ENCODE results near the gene TOX2.
"Not testable (repeated sequence)": the region's sequence is repeated elsewhere in the genome, so short reads cannot be mapped to it uniquely, and the experiment has no call there.

TOX2 gene

DNA sequence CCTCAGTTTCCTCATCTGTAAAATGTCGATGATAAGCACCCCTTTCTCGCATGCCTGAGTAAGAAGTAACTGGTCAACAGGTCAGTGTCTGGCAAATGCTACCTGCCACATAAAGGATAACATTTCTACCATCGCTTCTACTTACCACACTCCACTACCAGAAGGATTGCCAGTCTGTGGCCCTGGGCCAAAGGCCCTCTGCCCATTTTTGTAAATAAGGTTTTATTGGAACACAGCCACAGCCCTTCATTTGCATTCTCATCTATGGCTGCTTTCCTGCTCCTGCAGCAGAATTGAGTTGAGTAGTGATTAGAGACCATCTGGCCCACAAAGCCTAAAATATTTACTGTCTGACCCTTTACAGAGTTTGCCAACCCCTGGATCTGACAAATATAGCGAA, 121.8 kb downstream of the TOX2 start:
- Mint-ChIP-seq H3K9me3 (peaks cover 3% of the 10 kb centered on the region), H3K36me3 (ENCODE audit: low read depth) (peaks cover 18% of the 10 kb centered on the region)

GRCh38 chr20:44038681-44039123, 124.0 kb downstream of the TOX2 start:
- Mint-ChIP-seq H3K27ac (no peak overlapping the region), H3K36me3 (ENCODE audit: low read depth) (peaks cover 10% of the 10 kb centered on the region), H3K4me1 (ENCODE audit: low read depth) (peaks cover 16% of the 10 kb centered on the region), H3K27me3 (ENCODE audit: low read depth) (peaks cover 75% of the 10 kb centered on the region), H3K9me3 (peaks cover 3% of the 10 kb centered on the region), H3K4me3 (no peak overlapping the region)
- no peak for DNase-seq (ENCODE audit: low spot score)

More for the DNA sequence above, 121.8 kb downstream of the TOX2 start:
- H3K4me1 Mint-ChIP-seq (ENCODE audit: low read depth), result peaks cover 36% of the 10 kb centered on the region
- DNase-seq (ENCODE audit: low spot score), result no peak
- H3K27me3 Mint-ChIP-seq (ENCODE audit: low read depth), result peaks cover 66% of the 10 kb centered on the region
- H3K4me3 Mint-ChIP-seq, result no peak overlapping the region
- no peak overlapping the region for H3K27ac Mint-ChIP-seq

GRCh38 chr20:44039147-44039546, 124.5 kb downstream of the TOX2 start:
- DNase-seq (ENCODE audit: low spot score), result no peak
- H3K27ac Mint-ChIP-seq, result no peak overlapping the region
- H3K36me3 Mint-ChIP-seq (ENCODE audit: low read depth), result peaks cover 7% of the 10 kb centered on the region
- peaks cover 3% of the 10 kb centered on the region for H3K9me3 Mint-ChIP-seq
- H3K4me1 Mint-ChIP-seq (ENCODE audit: low read depth), result peaks cover 12% of the 10 kb centered on the region
- peaks cover 75% of the 10 kb centered on the region for H3K27me3 Mint-ChIP-seq (ENCODE audit: low read depth)
- no peak overlapping the region for H3K4me3 Mint-ChIP-seq

DNA sequence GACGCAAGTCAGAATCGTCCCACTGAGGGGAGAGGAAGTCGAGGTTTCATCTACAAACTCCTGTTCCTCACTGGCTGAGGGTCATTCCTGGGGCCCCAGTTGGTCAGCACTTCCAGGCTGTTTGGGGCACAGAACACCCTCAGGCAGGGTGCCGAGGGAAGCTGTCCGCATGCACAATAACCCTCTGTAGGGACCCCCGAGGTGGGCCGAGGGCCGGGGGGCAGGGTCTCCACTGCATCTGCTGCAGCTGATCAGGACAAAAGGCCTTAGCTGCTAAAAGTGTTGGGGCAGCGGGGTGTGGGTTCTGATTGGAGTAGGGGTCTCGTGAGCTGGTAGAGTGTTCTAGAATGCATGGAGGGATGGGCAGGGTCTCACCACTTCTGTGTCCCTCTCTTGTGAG, 125.1 kb downstream of the TOX2 start:
- Mint-ChIP-seq H3K4me1 (ENCODE audit: low read depth) (peaks cover 11% of the 10 kb centered on the region), H3K9me3 (peaks cover 1% of the 10 kb centered on the region), H3K36me3 (ENCODE audit: low read depth) (peaks cover 5% of the 10 kb centered on the region), H3K4me3 (no peak overlapping the region), H3K27me3 (ENCODE audit: low read depth) (peaks cover 75% of the 10 kb centered on the region), H3K27ac (no peak overlapping the region)
- DNase-seq (ENCODE audit: low spot score), result no peak

- Mint-ChIP-seq H3K9me3 (no peaks in the 10 kb centered on the region), H3K27ac (no peak overlapping the region), H3K4me3 (no peak overlapping the region), H3K4me1 (ENCODE audit: low read depth) (peaks cover 5% of the 10 kb centered on the region), H3K27me3 (ENCODE audit: low read depth) (peaks cover 72% of the 10 kb centered on the region), H3K36me3 (ENCODE audit: low read depth) (no peaks in the 10 kb centered on the region)
- DNase-seq (ENCODE audit: low spot score), result no peak
Measured at GRCh38 chr20:44040202-44040915, 125.7 kb downstream of the TOX2 start.

DNA sequence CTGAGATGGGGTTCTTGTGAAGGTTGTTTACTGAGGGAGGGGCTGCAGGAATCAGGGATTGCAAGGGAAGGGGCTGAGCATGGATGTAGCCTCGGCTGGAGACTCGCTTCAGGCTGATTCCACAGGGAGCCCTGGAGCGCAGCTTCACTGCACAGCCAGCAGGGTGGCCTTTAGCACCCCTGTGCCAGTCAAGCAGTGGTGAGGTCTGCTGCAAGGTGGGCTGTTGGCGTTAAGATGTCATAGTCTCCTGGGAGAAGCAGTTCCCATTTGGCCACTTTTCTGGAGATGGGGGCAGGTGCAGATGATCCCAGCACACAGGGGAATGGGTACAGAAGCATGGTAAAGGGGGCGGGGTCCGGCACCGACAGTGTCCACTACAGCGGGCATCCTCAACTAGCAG, 126.3 kb downstream of the TOX2 start:
- Mint-ChIP-seq H3K4me3 (no peak overlapping the region), H3K27ac (no peak overlapping the region), H3K36me3 (ENCODE audit: low read depth) (no peaks in the 10 kb centered on the region), H3K9me3 (no peaks in the 10 kb centered on the region), H3K27me3 (ENCODE audit: low read depth) (peaks cover 74% of the 10 kb centered on the region), H3K4me1 (ENCODE audit: low read depth) (peaks cover 1% of the 10 kb centered on the region)
- DNase-seq (ENCODE audit: low spot score), result no peak

- H3K4me1 Mint-ChIP-seq (ENCODE audit: low read depth); DNase-seq (ENCODE audit: low spot score): not testable (repeated sequence)
- H3K27me3 Mint-ChIP-seq (ENCODE audit: low read depth), result peaks cover 59% of the 10 kb centered on the region
Measured at GRCh38 chr20:44044712-44045111, 130.1 kb downstream of the TOX2 start.

DNA sequence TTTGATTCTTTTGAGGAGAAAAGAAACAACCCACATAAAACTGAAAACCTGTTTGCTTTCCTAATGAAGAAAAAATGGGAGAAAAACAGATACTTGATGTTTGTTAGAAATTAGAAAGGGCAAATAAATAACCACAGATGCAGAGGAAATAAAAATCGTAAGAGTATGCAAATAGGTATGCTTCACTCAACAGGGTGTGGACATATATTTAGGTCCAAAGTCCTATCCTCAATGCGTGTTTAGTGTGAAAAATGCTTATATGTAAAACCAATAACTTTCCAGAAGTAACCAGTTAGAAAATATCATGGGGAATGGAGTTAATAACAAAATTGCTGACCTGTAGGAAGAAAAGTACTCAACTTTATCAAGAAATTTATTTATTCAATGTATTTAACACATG, 135.7 kb downstream of the TOX2 start:
- H3K27me3 Mint-ChIP-seq (ENCODE audit: low read depth), result peaks cover 32% of the 10 kb centered on the region
- no peak overlapping the region for H3K4me3 Mint-ChIP-seq
- no peaks in the 10 kb centered on the region for H3K9me3 Mint-ChIP-seq
- H3K4me1 Mint-ChIP-seq (ENCODE audit: low read depth), result no peaks in the 10 kb centered on the region
- no peak overlapping the region for H3K27ac Mint-ChIP-seq
- DNase-seq (ENCODE audit: low spot score), result no peak
- peaks cover 2% of the 10 kb centered on the region for H3K36me3 Mint-ChIP-seq (ENCODE audit: low read depth)

More at GRCh38 chr20:44044712-44045111, 130.1 kb downstream of the TOX2 start:
- H3K4me3 Mint-ChIP-seq; H3K27ac Mint-ChIP-seq; H3K9me3 Mint-ChIP-seq; H3K36me3 Mint-ChIP-seq (ENCODE audit: low read depth): not testable (repeated sequence)

DNA sequence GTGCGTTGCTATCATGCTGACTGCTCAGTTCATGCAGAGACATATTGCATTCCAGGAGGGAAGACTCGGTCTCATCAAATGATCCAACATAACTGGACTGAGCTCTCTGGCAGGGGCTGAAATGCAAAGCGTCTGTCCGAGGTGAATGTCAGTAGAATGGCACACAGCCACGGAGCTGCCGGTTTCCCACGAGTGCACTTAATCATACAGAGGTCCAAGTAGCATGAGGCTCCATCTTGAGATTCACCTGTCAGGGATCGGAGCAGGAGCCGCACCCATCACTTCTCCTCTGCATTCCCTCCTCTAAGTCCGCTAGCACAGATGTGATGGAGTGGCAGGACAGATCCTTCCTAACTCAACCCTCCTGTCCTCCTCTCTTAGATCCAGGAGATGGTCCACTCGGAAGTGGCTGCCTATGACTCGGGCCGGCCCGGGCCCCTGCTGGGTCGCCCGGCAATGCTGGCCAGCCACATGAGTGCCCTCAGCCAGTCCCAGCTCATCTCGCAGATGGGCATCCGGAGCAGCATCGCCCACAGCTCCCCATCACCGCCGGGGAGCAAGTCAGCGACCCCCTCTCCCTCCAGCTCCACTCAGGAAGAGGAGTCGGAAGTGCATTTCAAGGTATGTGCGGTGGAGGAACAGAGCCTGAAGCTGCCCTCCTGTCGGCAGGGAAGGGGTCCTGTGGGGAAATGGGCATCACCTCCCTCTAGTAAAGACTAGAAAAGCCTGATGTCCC, 136.4 kb downstream of the TOX2 start:
- Mint-ChIP-seq H3K36me3 (ENCODE audit: low read depth) (peaks cover 2% of the 10 kb centered on the region), H3K9me3 (no peaks in the 10 kb centered on the region), H3K27ac (no peak overlapping the region), H3K27me3 (ENCODE audit: low read depth) (peaks cover 26% of the 10 kb centered on the region), H3K4me3 (no peak overlapping the region), H3K4me1 (ENCODE audit: low read depth) (no peaks in the 10 kb centered on the region)
- no peak for DNase-seq (ENCODE audit: low spot score)

GRCh38 chr20:44051661-44052000, 137.0 kb downstream of the TOX2 start:
- Mint-ChIP-seq H3K9me3 (no peaks in the 10 kb centered on the region), H3K27ac (no peak overlapping the region), H3K4me3 (no peak overlapping the region), H3K36me3 (ENCODE audit: low read depth) (peaks cover 2% of the 10 kb centered on the region), H3K27me3 (ENCODE audit: low read depth) (peaks cover 25% of the 10 kb centered on the region), H3K4me1 (ENCODE audit: low read depth) (no peaks in the 10 kb centered on the region)
- DNase-seq (ENCODE audit: low spot score), result no peak

DNA sequence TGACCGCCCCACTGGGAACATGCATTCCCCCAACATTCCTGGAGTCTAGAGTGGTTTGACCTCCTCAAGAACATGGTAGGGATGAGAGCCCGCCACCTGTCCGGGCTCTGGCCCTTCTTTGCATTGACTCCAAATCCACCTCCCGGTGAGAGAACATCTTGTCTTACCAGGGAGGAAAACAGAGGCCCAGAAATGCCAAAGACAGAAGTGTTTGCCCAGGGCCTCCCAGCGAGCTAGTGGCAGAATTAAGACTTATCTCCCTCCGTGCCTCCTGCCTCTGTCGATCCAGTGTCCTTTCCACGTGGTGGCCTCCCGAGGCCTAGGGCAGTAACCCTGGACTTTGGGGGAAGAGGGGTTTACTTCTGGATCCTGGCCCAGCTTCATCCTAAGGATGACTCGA, 137.5 kb downstream of the TOX2 start:
- Mint-ChIP-seq H3K4me3 (no peak overlapping the region), H3K9me3 (no peaks in the 10 kb centered on the region), H3K27ac (no peak overlapping the region), H3K27me3 (ENCODE audit: low read depth) (peaks cover 23% of the 10 kb centered on the region), H3K4me1 (ENCODE audit: low read depth) (no peaks in the 10 kb centered on the region), H3K36me3 (ENCODE audit: low read depth) (peaks cover 3% of the 10 kb centered on the region)
- DNase-seq (ENCODE audit: low spot score), result no peak

DNA sequence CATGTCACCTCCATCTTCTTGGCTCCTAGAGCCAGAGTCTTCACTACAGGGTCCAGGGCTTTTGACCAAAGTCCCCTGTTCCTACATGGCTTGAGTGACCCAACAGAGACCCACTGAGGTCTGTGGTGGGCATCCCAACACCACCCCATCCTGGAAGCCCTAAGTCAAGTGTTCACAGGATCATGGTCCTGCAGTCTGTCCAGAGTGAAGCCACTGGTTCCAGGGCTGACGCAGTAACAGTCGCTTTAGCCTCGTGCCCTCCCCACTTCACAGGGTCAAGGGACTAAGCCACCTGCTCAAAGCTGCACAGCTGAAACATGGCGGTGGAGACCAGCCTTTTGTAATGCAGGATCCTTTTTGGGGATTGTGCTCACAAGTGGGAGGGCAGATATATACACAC, 138.4 kb downstream of the TOX2 start:
- DNase-seq (ENCODE audit: low spot score), result no peak
- no peaks in the 10 kb centered on the region for H3K9me3 Mint-ChIP-seq

GRCh38 chr20:44054118-44054517, 139.5 kb downstream of the TOX2 start:
- peaks cover 30% of the 10 kb centered on the region for H3K27me3 Mint-ChIP-seq (ENCODE audit: low read depth)
- H3K4me1 Mint-ChIP-seq (ENCODE audit: low read depth), result no peaks in the 10 kb centered on the region
- no peak for DNase-seq (ENCODE audit: low spot score)
- H3K4me3 Mint-ChIP-seq, result no peak overlapping the region
- no peaks in the 10 kb centered on the region for H3K9me3 Mint-ChIP-seq
- peaks cover 10% of the 10 kb centered on the region for H3K36me3 Mint-ChIP-seq (ENCODE audit: low read depth)
- H3K27ac Mint-ChIP-seq, result no peak overlapping the region

More for the DNA sequence above, 138.4 kb downstream of the TOX2 start:
- H3K36me3 Mint-ChIP-seq (ENCODE audit: low read depth), result peaks cover 6% of the 10 kb centered on the region
- no peaks in the 10 kb centered on the region for H3K4me1 Mint-ChIP-seq (ENCODE audit: low read depth)
- peaks cover 24% of the 10 kb centered on the region for H3K27me3 Mint-ChIP-seq (ENCODE audit: low read depth)
- H3K27ac Mint-ChIP-seq, result no peak overlapping the region
- H3K4me3 Mint-ChIP-seq, result no peak overlapping the region

DNA sequence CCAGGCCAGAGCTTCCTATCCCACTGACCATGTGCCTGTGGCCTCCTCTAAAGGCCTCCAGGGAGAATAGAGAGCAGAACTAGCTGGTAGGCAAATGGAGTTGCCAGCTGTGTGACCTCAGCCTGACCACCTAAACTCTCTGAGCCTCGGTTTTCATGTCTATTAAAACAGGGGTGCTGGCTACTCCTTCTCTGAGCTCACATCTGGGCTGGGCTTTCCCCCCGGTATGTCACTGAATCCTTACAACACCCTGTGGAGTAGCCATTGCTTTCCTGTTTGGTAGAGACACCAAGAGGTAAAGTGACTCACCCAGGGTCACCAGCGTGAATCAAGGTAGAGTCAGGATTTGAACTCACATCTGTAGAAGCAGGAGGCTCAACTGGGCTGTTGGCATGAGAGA, 140.2 kb downstream of the TOX2 start:
- Mint-ChIP-seq H3K4me1 (ENCODE audit: low read depth) (no peaks in the 10 kb centered on the region), H3K36me3 (ENCODE audit: low read depth) (peaks cover 10% of the 10 kb centered on the region), H3K9me3 (no peaks in the 10 kb centered on the region), H3K27me3 (ENCODE audit: low read depth) (peaks cover 29% of the 10 kb centered on the region), H3K27ac (no peak overlapping the region), H3K4me3 (no peak overlapping the region)
- no peak for DNase-seq (ENCODE audit: low spot score)
